Cortex of kidney (tissue), 1 donor: Measurements from ENCODE around the gene ANKS1B.

ENCODE experiments used
- DNase-seq: peaks from one replicate; lab custom pipeline; 2025; lab: John Stamatoyannopoulos, UW

Gene ANKS1B

GRCh38 chr12:99192489-99192888 is 792.2 kb downstream of the ANKS1B start:
- DNase-seq, result no peak

- DNase-seq, result no peak
These were observed 807.9 kb downstream of the ANKS1B start for GRCh38 chr12:99176871-99177270.

- DNase-seq, result no peak
These were observed 814.3 kb downstream of the ANKS1B start for GRCh38 chr12:99170461-99170860.

GRCh38 chr12:99170037-99170436 is 814.7 kb downstream of the ANKS1B start:
- no peak for DNase-seq

- DNase-seq, result no peak
These were observed 826.8 kb downstream of the ANKS1B start for GRCh38 chr12:99157946-99158345.

GRCh38 chr12:99154983-99155336 is 829.8 kb downstream of the ANKS1B start:
- no peak for DNase-seq

- DNase-seq, result no peak
These were observed 830.3 kb downstream of the ANKS1B start for GRCh38 chr12:99154216-99154982.

- no peak for DNase-seq
These were observed 831.4 kb downstream of the ANKS1B start for GRCh38 chr12:99153293-99153692.

- no peak for DNase-seq
These were observed 832.4 kb downstream of the ANKS1B start for GRCh38 chr12:99152337-99152736.

- no peak for DNase-seq
These were observed 833.0 kb downstream of the ANKS1B start for GRCh38 chr12:99151744-99152143.

- DNase-seq, result no peak
These were observed 837.6 kb downstream of the ANKS1B start for GRCh38 chr12:99147130-99147529.

- no peak for DNase-seq
These were observed 838.0 kb downstream of the ANKS1B start for GRCh38 chr12:99146730-99147129.

GRCh38 chr12:99146185-99146584 is 838.6 kb downstream of the ANKS1B start:
- DNase-seq, result no peak

GRCh38 chr12:99142651-99143050 is 842.1 kb downstream of the ANKS1B start:
- no peak for DNase-seq

GRCh38 chr12:99140017-99140720 is 844.6 kb downstream of the ANKS1B start:
- DNase-seq, result no peak

- no peak for DNase-seq
These were observed 846.3 kb downstream of the ANKS1B start for GRCh38 chr12:99138393-99138792.

GRCh38 chr12:99137124-99137855 is 847.4 kb downstream of the ANKS1B start:
- DNase-seq, result no peak

GRCh38 chr12:99136516-99136915 is 848.2 kb downstream of the ANKS1B start:
- no peak for DNase-seq

- no peak for DNase-seq
These were observed 849.4 kb downstream of the ANKS1B start for GRCh38 chr12:99135376-99135775.

- no peak for DNase-seq
These were observed 851.3 kb downstream of the ANKS1B start for GRCh38 chr12:99133401-99133800.

GRCh38 chr12:99131751-99132199 is 853.0 kb downstream of the ANKS1B start:
- DNase-seq, result no peak

GRCh38 chr12:99130808-99131553 is 853.8 kb downstream of the ANKS1B start:
- DNase-seq, result no peak
